RWPE2 (cell line): ENCODE measurements around the gene COL6A5.

Source experiments
- ATAC-seq: fragments of 200-7000 bp; cut with Tn5 transposase; 3 replicates; pipeline ENCODE4 v1.9.1; 2021; ENCODE audit warnings: low read depth
- DNase-seq: peaks from one replicate; pipeline ENCODE4 v3.0.0-alpha.2; 2020; ENCODE audit warnings: low spot score
- H3K27ac ChIP-seq: fragments of 450-650 bp; 2 replicates; pipeline ENCODE4 v1.5.1; 2017; ENCODE audit warnings: mild to moderate bottlenecking; ENCODE audit not compliant: poor library complexity, severe bottlenecking
- H3K27me3 ChIP-seq: fragments of 250-450 bp; sonication (Bioruptor Pico); 2 replicates; pipeline ENCODE4 v1.5.1; 2021; ENCODE audit warnings: mild to moderate bottlenecking, moderate library complexity; ENCODE audit not compliant: insufficient read depth, poor library complexity, severe bottlenecking
- H3K36me3 ChIP-seq: fragments of 250-450 bp; sonication (Bioruptor Pico); 2 replicates; pipeline ENCODE4 v1.5.1; 2020; ENCODE audit warnings: low read depth, mild to moderate bottlenecking, moderate library complexity
- H3K4me1 ChIP-seq: fragments of 250-450 bp; sonication (Bioruptor Pico); 2 replicates; pipeline ENCODE4 v1.5.1; 2021; ENCODE audit warnings: mild to moderate bottlenecking, moderate library complexity; ENCODE audit not compliant: insufficient read depth, poor library complexity, severe bottlenecking
- H3K4me3 ChIP-seq: fragments of 250-450 bp; sonication (Bioruptor Pico); 2 replicates; pipeline ENCODE4 v1.5.1; 2021; ENCODE audit warnings: mild to moderate bottlenecking, moderate library complexity; ENCODE audit not compliant: severe bottlenecking
- H3K9me3 ChIP-seq: fragments of 250-450 bp; sonication (Bioruptor Pico); 2 replicates; pipeline ENCODE4 v1.5.1; 2021; ENCODE audit warnings: mild to moderate bottlenecking, moderate library complexity; ENCODE audit not compliant: severe bottlenecking
- TF ChIP-seq, protein P1 (sequence below): fragments of 450-650 bp; IDR thresholded peaks from one replicate; pipeline ENCODE4 v1.5.1; 2017; ENCODE audit warnings: mild to moderate bottlenecking, moderate library complexity; ENCODE audit not compliant: poor library complexity, severe bottlenecking

The COL6A5 gene

DNA sequence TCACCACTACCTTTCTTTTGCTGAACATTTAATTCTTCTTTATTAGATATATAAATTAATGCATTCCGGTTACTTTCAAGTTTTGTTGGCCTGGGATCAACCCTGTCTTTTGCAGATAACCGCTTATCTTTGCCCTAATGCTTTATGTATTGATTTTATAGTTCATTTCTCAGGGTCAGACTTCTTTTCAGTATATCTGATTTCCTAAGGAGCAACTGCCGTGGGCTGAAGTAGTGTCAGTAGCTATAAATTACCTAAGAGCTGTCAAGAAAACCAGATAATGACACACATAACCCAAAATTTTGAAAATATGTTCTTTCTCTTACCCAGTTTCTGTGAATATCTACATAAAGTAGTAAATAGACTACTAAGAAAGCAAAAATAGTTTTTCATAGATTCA is 38.0 kb downstream of the COL6A5 start:
- Histone ChIP-seq H3K36me3 (no peaks in the 10 kb centered on the region), H3K4me3 (no peak overlapping the region), H3K9me3 (no peaks in the 10 kb centered on the region), H3K27ac (no peak overlapping the region), H3K4me1 (no peaks in the 10 kb centered on the region), H3K27me3 (no peaks in the 10 kb centered on the region)
- DNase-seq (no peak), ATAC-seq (no peak)
- TF ChIP-seq, protein P1, sequence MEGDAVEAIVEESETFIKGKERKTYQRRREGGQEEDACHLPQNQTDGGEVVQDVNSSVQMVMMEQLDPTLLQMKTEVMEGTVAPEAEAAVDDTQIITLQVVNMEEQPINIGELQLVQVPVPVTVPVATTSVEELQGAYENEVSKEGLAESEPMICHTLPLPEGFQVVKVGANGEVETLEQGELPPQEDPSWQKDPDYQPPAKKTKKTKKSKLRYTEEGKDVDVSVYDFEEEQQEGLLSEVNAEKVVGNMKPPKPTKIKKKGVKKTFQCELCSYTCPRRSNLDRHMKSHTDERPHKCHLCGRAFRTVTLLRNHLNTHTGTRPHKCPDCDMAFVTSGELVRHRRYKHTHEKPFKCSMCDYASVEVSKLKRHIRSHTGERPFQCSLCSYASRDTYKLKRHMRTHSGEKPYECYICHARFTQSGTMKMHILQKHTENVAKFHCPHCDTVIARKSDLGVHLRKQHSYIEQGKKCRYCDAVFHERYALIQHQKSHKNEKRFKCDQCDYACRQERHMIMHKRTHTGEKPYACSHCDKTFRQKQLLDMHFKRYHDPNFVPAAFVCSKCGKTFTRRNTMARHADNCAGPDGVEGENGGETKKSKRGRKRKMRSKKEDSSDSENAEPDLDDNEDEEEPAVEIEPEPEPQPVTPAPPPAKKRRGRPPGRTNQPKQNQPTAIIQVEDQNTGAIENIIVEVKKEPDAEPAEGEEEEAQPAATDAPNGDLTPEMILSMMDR, result no peak

DNA sequence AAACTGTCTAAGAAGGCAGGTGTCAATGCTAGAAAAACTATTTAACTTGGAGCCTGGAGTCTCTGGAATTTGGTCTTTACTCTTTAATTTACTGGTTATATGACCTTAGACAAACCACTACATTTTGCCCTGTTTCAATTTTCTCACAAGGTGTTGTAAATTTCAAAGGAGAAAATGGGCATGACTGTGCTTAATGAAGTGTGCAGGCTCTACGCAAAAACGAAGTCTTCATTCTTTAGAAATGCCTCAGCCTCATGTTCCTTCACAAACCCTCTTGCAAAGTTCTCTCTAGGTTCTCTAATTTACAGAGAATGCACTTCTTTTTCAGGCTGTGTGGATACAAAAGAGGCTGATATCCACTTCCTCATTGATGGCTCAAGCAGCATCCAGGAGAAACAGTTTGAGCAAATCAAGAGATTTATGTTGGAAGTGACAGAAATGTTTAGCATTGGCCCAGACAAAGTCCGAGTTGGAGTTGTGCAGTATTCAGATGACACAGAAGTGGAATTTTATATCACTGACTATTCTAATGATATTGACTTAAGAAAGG is 39.1 kb downstream of the COL6A5 start:
- no peaks in the 10 kb centered on the region for H3K36me3 ChIP-seq
- no peak for ATAC-seq
- TF ChIP-seq, protein P1, result no peak
- no peaks in the 10 kb centered on the region for H3K4me1 ChIP-seq
- no peak overlapping the region for H3K27ac ChIP-seq
- H3K9me3 ChIP-seq, result no peaks in the 10 kb centered on the region
- no peaks in the 10 kb centered on the region for H3K27me3 ChIP-seq
- no peak overlapping the region for H3K4me3 ChIP-seq
- no peak for DNase-seq

DNA sequence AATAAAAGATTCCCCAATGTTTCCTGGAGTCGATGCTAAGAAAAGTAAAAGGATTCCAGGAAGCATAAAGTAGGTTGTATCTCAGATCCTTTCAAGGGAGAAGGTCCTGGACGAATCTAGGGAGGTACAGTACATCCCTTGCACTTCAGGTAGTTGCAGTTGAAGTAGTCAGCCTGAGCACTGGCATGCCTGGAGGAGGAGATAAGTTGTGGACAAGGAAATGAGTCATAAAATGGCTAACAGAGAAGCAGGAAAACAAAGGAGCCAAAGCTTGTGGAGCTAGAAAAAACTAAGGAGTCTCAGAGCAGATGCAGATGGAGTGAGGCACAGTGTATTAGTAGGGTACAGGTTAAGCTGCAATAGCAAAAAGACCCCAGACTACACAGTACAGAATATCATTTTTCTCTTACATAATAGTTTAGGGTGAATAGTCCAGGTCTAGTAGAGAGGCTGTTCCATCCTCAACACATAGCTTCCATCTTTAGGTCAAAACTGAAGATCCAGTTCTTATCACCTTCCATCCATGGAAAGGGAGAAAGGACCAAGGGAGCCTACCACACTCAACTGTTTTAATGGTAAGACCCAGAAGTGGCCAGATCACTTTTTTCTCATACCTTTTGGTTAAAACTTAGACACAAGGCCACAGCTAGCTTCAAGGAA is 41.3 kb downstream of the COL6A5 start:
- DNase-seq (no peak), ATAC-seq (peak; percentile 87)
- Histone ChIP-seq H3K36me3 (no peaks in the 10 kb centered on the region), H3K27me3 (no peaks in the 10 kb centered on the region), H3K9me3 (no peaks in the 10 kb centered on the region), H3K4me3 (no peak overlapping the region), H3K4me1 (no peaks in the 10 kb centered on the region), H3K27ac (no peak overlapping the region)
- TF ChIP-seq, protein P1, result no peak

DNA sequence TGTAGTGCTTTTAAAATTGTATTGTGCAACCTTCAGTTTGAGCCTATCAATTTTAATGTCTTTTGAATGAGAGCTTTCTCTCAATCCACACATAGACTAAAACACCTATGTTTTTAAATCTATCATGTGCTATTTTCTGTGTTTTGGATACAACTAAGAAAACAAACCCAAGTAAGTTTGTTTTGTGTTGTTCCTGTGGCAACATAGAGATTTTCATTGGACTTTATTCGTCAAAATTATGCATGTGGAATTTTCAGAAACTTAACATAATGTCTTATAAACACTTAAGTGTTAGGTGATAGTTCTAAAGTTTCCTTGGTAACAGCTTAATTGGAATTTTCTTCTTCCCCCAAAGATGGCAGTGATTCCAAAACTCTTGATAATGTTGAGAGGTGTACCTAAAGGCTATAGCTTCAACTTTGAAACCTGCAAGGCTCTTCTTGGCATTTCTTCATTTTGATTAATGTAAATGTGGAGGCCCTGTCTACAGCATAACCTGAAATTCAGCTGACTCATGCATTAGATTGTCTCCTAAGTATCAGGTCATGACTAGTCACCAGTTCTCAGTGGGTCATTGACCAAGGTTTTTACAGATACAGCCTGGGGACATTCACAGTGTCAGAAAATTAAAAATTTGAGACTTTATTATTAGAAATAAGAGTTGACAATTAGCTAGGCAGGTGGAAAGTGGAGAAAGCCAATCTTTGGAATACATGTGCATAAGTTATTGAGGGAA is 44.4 kb downstream of the COL6A5 start:
- no peak overlapping the region for H3K4me3 ChIP-seq
- DNase-seq (no peak), ATAC-seq (no peak)
- TF ChIP-seq, protein P1, result no peak
- H3K4me1 ChIP-seq, result no peaks in the 10 kb centered on the region
- no peaks in the 10 kb centered on the region for H3K9me3 ChIP-seq
- H3K36me3 ChIP-seq, result no peaks in the 10 kb centered on the region
- H3K27ac ChIP-seq, result no peak overlapping the region
- no peaks in the 10 kb centered on the region for H3K27me3 ChIP-seq
